Stimulated activated CD8-positive, alpha-beta memory T cell treated with anti-CD3 and anti-CD28 coated beads, Interleukin-4, amount 100 ng/mL, for 4 hours (primary cell): ENCODE measurements around the gene ANO7.
A peak's percentile ranks its signal among the peaks of the same experiment; 100 is the strongest.

Experiments used
- DNase-seq, 2 donors: peaks; one replicate each; pipeline ENCODE4 v3.0.0-alpha.2; 2020; ENCODE audit warnings: low read depth in 2 of 2, low spot score in 1 of 2

Gene ANO7

DNA sequence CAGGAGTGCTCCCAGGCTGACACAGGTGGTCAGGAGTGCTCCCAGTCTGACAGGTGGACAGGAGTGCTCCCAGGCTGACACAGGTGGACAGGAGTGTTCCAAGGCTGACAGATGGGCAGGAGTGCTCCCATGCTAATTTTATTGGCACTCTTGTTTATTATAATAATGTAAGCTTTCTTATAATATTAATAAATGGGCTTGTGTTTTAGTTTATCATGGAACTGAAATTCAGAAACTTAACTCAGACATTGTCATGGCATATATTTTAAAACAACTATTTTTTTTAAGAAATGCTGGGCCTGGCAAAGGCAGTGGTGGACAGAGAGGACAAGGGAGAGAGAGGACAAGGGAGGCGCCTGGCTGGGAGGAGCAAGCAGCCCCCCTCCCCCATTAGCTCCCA, 18.7 kb downstream of the ANO7 start:
- DNase-seq = no peak

DNA sequence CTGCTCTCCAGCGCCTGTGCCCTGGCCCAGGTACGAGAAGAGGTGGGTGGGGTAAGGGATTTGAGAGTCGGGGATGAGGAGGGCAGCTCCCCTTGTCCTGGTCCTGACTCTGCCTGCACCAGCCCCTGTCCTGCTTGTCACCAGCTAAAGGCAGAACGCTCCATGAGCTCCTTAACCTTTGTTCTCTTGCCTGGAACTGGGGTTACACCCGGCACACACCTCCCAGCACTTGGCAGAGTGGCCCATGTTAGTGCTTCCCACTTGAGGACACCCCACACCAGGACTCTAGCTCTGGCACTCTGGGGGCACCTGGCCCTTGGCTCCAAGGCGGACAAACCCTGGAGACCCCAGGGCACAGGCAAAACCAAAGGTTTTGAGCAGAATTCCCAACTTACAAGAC, 19.2 kb downstream of the ANO7 start:
- DNase-seq = no peak

DNA sequence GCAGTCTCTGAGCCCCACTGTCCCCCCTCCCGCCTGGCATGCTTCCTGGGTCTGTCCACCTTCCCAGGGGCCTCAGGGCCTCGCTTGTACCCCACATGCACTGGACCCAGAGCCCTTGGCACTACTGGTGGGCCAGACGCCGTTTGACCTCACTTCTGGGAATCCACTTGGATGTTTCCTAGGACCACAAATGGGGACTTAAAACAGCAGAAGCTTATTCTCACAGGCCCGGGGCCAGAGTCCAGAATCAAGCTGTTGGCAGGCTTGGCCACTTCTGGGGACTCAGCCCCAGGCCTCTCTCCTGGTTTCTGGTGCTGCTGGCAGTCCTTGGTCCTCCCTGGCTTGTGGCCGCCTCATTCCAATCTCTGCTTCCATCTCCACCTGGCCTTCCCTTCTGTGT, 19.6 kb downstream of the ANO7 start:
- DNase-seq = no peak

DNA sequence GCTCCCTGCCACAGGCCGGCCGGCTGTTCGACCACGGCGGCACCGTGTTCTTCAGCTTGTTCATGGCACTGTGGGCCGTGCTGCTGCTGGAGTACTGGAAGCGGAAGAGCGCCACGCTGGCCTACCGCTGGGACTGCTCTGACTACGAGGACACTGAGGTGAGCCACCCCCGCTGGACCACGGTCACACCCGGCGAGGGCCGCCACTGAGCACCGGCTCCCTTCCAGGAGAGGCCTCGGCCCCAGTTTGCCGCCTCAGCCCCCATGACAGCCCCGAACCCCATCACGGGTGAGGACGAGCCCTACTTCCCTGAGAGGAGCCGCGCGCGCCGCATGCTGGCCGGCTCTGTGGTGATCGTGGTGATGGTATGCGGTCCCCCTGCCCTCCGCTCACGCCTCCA, 20.8 kb downstream of the ANO7 start:
- DNase-seq = no peak

DNA sequence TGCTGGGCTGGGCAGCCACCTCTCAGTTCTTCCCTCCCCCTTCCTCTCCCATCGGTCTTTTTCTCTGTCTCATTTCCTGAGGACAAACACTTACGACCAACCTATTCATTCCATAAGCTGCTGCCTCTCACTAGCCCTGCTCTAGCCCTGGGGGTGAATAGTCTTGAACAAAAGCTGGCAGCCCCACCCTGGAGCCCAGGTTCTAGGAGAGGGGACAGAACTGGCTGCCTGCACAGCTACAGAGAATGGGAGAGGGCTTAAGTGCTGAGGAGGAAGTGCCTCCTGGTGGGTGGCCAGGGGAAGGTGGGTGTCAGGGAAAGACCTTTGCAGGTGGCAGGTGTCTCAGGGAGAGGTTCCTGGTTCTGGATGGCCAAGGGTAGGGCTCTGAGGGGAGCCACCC, 22.8 kb downstream of the ANO7 start:
- DNase-seq = no peak

DNA sequence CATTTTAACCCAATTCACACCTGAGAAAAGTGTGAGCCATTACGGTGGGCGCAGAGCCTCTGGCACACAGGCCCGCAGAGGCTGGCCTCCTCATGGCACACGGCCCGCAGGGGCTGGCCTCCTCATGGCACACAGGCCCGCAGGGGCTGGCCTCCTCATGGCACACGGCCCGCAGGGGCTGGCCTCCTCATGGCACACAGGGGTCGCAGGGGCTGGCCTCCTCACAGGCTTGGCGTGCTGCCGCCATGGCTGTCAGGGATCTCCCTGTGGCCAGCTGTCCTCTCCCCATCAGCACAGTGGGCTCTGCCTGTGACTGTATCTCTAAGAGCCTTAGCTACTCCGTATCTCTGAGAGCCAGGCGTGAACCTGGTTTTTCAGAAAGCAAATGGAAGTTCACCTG, 24.6 kb downstream of the ANO7 start:
- no peak for DNase-seq

DNA sequence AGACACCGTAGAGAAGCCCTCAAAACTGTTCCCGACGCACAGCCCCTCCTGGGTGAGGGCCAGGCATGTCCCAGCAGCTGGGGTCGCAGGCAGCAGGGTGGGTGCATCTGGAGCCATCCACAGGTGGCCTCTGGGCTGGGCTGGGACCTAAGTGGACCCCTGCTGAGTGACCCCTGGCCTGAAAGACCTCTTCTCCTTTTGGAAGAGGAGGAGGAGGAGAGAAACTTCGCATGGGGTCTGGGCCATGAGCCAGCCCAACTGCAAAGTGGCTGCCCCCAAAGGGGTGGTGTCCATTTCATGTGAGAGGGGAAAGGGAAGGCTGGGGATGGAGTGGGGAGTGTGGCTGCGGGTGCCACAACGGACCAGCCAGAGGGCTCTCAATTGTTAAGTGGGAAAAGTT, 25.1 kb downstream of the ANO7 start:
- DNase-seq = no peak

DNA sequence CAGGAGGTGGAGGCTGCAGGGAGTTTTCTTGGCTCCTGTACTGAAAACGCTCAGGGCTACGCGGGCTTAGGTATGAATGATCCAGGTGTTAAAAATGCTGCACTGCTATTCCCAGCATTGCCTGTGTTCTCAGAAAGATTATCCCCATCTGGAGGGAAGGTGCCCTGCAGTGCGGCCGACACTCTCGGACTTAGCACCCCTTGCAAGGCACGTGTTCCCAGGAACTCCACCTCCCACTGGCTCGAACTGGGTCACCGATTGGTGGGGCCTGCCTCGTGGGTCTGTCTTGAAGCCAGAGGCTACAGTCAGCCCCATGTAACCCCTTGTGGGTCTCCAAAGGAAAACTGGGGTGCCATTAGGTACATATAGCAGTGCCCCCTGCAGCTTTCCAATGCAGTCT, 25.7 kb downstream of the ANO7 start:
- DNase-seq = no peak

DNA sequence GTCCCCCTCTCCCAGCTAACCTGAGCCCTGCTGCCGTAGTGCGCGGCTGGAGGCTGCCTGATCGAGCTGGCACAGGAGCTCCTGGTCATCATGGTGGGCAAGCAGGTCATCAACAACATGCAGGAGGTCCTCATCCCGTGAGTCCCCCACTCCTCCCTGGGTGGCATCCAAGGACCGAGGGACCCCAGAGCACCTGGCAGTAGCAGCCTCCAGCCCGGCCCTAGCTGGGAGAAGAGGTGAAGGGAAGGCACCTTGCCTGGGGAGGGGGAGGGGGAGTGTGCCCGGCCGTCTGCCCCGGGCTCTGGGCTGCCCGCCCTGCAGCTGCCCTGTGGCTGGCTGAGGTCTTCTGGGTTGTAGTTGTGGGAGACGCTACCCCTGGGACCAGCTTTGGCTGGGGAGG, 26.3 kb downstream of the ANO7 start:
- no peak for DNase-seq

DNA sequence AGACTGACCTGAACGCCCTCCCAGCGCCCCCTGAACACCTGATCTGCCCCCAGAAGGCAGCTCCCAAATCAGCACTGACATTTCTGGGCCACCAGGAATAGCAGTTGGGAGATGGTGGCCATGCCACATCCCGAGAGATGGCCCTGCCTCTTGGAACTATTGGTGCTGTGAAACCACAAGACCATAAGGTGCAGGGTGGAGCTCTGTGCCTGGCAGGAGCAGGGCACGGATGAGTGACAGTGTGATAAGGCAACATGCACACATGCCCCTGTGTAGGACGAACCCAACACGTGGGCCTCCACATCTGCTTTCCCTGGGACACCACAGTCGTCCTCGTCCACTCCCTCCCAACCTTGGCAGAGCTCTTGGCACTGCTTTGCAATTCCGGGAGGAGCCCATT, 26.9 kb downstream of the ANO7 start:
- DNase-seq = no peak

DNA sequence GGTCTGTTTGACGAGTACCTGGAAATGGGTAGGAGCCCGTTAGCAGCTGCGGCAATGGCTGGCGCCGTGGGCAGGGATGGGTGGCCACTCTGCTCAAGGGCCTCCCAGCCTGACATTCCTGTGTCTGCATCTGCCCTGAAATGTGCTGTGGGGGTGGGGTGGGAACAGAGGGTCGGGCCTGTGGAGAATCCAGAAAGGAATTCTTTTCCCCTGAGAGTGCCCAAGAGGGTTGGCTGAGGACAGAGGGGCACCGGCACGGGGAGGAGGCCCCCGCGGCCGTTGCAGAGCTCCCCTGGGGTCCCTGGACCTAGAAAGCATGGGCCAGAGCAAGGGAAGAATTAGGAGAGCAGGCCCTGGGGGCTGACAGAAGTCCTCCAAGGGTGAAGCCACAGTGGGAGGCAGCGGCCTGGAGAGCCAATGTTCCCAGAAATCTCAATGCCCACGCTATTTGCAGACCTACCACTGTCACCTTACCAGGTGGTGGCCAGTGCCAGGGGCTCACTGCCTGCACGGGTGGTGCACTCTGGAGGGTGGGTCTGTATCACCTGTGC, 27.8 kb downstream of the ANO7 start:
- DNase-seq = no peak

DNA sequence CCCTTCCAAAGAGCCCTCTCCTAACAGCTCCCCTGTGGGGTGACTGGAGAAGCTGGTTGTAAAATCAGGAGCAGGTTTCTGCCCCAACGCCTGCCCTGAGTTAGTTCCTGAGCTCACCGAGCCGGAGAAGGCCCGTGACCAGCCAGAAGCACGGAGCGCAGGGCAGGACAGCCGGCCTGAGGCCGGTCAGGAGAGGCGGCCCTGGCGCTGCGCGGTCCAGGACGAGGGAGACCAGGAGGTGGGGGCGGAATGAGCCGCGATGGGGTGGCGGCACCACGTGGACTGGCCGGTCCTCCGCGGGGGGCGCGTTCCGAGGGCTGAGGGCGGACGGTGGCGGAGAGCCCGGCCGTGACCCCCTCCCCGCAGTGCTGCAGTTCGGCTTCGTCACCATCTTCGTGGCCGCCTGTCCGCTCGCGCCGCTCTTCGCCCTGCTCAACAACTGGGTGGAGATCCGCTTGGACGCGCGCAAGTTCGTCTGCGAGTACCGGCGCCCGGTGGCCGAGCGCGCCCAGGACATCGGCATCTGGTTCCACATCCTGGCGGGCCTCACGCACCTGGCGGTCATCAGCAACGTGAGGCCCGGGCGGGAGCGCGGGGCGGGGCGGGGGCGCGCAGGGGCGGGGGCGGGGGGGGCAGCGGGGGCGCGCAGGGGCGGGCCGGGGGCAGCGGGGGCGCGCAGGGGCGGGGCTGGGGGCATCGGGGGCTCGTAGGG, 29.0 kb downstream of the ANO7 start:
- no peak for DNase-seq

DNA sequence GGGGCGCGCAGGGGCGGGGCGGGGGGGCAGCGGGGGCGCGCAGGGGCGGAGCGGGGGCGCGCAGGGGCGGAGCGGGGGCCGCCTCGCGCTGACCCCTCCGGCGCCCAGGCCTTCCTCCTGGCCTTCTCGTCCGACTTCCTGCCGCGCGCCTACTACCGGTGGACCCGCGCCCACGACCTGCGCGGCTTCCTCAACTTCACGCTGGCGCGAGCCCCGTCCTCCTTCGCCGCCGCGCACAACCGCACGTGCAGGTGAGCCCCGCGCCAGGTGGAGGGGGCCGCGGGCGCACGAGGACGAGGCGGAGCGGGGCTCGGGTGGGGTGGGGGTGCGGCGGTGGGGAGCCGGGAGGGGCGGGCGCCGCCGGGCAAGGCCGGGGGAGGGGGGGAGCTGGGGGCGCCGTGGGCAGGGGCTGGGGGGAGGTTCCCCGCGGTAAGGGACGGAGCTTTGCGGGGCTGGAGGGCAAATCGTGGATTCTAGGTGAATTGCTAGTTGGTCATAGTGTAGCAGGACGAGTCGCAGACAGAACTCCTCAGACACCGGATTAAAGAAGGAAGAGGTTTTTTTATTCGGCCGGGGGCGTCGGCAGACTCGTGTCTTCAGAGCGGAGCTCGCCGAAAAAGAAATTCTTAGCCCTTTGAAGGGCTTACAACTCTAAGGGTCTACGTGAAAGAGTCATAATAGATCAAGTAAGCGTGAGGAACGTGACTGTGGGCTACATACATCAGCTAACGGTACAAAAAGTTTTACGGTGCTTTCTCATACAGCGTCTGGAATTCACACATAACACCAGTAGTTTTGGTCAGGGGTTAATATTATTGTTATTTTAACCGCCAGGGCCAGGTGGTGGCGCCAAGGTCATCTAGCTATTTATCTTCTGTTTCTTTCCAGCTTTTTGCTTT, 29.9 kb downstream of the ANO7 start:
- DNase-seq = peak in 1 of 2 donors; percentile 6

DNA sequence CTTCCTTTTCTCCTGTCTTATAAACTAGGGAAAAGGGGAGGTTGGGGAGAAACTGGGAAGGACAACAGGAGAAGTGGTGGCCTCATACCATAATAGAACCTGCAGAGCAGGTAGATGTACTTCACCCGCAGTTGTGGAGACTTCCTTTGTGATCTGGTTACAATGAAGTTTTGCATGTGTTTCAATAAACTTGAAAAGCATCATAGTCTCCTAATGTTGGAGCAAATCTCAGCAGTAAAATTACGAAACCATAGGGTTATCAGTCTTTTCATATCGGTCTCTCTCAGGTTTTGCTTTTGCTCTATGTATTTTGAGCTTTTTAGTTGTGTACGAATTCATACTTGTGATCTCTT, 30.5 kb downstream of the ANO7 start:
- DNase-seq = no peak

DNA sequence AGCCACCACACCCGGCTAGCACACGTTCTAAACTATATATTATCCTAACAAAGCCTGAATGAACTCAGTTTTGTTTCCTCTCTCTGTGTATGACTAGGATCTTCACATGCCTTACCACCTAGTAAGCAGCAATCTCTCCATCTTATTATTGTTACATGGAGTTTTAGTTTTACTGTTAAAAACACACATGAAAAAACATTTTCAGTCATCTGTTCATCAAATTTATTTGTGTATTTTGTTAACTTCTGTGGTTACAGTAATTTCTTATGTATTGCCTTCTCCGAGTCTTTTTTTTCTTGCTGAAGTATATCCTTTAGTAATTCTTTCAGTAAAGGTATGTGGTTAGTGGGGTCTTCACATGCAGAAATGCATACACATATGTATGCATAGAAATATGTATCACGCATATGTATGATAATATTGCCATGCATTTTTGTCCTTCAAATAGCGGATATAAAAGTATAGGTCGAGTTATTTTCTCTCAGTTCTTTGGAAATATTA, 31.4 kb downstream of the ANO7 start:
- no peak for DNase-seq

DNA sequence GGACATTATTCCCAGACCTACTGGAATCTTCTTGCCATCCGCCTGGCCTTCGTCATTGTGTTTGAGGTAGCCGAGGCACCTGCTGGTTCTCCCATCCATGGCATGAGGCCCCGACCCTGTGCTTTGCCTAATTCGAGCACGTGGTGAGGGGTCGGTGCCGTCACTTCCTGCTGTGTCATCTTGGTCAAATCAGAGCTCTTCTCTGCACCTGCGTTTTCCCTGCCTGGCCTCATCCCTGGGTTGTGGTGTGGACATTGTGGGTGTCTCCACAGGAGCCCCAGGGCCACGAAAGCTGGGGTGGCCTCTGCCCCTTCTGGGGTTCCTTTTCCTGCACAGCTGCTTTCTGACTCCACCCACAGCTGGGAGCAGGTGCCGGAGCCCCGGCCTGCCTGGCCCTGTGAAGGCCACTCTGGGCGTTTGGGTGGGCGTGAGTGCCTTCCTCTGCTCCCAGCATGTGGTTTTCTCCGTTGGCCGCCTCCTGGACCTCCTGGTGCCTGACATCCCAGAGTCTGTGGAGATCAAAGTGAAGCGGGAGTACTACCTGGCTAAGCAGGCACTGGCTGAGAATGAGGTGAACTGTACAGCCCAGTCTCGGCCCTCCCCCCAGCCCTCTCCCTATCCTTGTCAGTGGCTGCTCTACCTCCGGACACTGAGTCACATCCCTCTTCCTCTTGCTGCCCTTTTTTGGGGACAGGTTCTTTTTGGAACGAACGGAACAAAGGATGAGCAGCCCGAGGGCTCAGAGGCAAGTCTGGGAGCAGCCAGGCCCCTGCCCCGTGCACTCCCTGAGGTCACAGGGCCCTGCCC, 34.9 kb downstream of the ANO7 start:
- DNase-seq = no peak

DNA sequence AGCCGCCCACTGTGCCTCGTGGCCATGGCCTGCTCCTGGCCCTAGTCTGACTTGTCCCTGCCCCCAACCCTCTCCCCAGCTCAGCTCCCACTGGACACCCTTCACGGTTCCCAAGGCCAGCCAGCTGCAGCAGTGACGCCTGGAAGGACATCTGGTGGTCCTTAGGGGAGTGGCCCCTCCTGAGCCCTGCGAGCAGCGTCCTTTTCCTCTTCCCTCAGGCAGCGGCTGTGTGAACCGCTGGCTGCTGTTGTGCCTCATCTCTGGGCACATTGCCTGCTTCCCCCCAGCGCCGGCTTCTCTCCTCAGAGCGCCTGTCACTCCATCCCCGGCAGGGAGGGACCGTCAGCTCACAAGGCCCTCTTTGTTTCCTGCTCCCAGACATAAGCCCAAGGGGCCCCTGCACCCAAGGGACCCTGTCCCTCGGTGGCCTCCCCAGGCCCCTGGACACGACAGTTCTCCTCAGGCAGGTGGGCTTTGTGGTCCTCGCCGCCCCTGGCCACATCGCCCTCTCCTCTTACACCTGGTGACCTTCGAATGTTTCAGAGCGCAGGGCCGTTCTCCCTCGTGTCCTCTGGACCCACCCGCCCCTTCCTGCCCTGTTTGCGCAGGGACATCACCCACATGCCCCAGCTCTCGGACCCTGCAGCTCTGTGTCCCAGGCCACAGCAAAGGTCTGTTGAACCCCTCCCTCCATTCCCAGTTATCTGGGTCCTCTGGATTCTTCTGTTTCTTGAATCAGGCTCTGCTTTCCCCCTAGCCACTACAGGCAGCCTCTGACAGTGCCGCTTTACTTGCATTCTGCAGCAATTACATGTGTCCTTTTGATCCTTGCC, 35.8 kb downstream of the ANO7 start:
- DNase-seq = no peak

DNA sequence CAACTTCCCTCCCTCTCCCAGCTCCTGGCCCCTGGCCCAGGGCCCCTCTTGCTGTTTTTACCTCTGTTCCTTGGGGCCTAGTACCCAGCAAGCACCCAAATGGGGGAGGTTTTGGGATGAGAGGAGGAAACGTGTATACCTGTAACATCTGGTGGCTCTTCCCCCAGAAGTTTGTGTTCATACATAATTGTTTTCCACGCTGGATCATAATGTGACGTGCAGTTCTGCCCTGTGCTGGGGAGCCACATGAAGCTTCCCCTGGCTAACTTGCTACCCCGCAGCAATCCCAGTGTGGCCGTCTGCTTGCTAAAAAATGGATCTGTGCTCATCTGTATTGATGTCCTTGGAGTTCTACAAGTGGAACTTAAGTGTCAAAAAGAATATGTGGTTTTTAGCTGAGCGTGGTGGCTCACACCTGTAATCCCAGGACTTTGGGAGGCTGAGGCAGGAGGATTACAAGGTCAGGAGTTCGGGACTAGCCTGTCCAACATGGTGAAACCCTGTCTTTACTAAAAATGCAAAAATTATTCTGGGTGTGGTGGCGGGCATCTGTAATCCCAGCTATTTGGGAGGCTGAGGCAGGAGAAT, 36.5 kb downstream of the ANO7 start:
- DNase-seq = no peak

DNA sequence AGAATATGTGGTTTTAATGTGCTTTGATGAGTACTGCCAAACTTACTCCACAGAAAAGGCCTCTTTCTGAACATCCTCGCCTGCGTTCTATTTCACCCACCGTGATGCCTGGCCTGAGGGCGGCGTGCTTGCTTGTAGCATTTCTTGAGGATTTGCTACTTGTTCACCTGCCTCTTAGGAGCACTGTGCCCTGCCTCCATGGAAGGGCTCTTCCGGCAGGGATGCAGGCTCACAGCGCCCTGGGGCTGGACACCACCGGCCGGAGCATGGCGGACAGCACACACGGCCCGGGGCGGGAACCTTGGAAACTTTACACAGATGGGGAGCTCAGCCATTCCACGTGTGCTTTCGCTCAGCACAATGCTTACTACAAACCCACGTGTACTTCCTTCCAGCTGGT, 37.1 kb downstream of the ANO7 start:
- no peak for DNase-seq

DNA sequence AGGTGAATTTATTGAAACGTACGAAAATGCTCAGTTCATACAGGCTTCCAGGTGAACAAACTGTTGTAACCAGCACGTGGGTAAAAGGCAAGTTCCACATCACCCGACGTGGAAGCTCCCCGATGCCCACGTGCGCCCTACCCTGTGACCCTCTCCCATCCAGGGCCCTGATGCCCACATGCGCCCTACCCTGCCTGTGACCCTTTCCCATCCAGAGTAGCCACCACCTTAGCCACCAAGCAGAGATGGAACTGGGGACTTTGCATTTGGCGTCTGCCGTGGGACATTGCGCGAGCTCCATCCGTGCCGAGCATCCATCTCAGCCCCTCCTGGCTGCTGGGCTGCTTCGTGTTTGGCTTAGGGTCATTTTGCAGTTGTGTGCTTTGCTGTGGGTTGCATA, 37.5 kb downstream of the ANO7 start:
- no peak for DNase-seq
